A673 (cell line): Measurements from ENCODE around the gene SPIB. TPM values are rescaled to one million over a fixed set of nuclear protein-coding genes. Genes with fewer than 3 reads are reported as not detected.
A peak's percentile ranks its signal among the peaks of the same experiment; 100 is the strongest.

Experiments used
- BruUV-seq: library from RNA; stranded (reverse); fragments of 400-500 nt; replicated peaks from 2 replicates; lab custom pipeline; 2021; lab: Mats Ljungman, UMichigan
- CTCF ChIA-PET: fragments of 300-600 bp; sonication (Branson Sonifier 250); formaldehyde crosslinking; loops from one replicate; lab custom pipeline; 2022; ENCODE audit warnings: antibody characterized with exemption; lab: Charles Lee
- POLR2A ChIA-PET: fragments of 300-600 bp; sonication (Branson Sonifier 250); formaldehyde crosslinking; loops from one replicate; lab custom pipeline; 2022; ENCODE audit warnings: antibody characterized with exemption; ENCODE audit not compliant: low non-redundant PET; lab: Charles Lee
- DNase-seq: peaks from one replicate; pipeline ENCODE4 v3.0.0-alpha.2; 2015; ENCODE audit warnings: low spot score
- H3K27ac ChIP-seq: fragments of 200-600 bp; sonication (generic); 2 replicates; pipeline ENCODE4 v1.5.1; 2016; ENCODE audit warnings: mixed run types, low read depth, mild to moderate bottlenecking, mixed read lengths, antibody characterized with exemption, low read length; ENCODE audit not compliant: poor library complexity, severe bottlenecking
- H3K27me3 ChIP-seq: fragments of 200-600 bp; sonication (generic); replicated peaks from 2 replicates; pipeline ENCODE4 v1.6.1; 2017; ENCODE audit warnings: mixed run types, low read depth, mild to moderate bottlenecking, mixed read lengths, antibody characterized with exemption, low read length; ENCODE audit not compliant: insufficient read depth, poor library complexity
- H3K36me3 ChIP-seq: fragments of 200-600 bp; sonication (generic); 2 replicates; pipeline ENCODE4 v1.6.1; 2016; ENCODE audit warnings: mixed run types, mild to moderate bottlenecking, mixed read lengths, antibody characterized with exemption, low read length; ENCODE audit not compliant: insufficient read depth, poor library complexity, severe bottlenecking
- H3K4me1 ChIP-seq: fragments of 200-600 bp; sonication (generic); 2 replicates; pipeline ENCODE4 v1.6.1; 2017; ENCODE audit warnings: mixed run types, mild to moderate bottlenecking, mixed read lengths, antibody characterized with exemption, low read length; ENCODE audit not compliant: insufficient read depth, poor library complexity, severe bottlenecking
- H3K4me3 ChIP-seq: fragments of 200-600 bp; sonication (generic); 2 replicates; pipeline ENCODE4 v1.5.1; 2016; ENCODE audit warnings: low read depth, mixed run types, mild to moderate bottlenecking, mixed read lengths, low read length; ENCODE audit not compliant: poor library complexity, severe bottlenecking
- H3K9me3 ChIP-seq: fragments of 200-600 bp; sonication (generic); 2 replicates; pipeline ENCODE4 v1.6.1; 2016; ENCODE audit warnings: mixed run types, low read depth, mild to moderate bottlenecking, mixed read lengths, antibody characterized with exemption, low read length; ENCODE audit not compliant: poor library complexity, severe bottlenecking
- EZH2 ChIP-seq: fragments of 200-600 bp; sonication (generic); IDR thresholded peaks from 2 replicates; pipeline ENCODE4 v1.6.1; 2017; ENCODE audit warnings: borderline replicate concordance, low read depth, mild to moderate bottlenecking, mixed read lengths, antibody characterized with exemption, low read length; ENCODE audit not compliant: poor library complexity, severe bottlenecking
- intact Hi-C: fragments of 100-400 bp; cut with micrococcal nuclease; formaldehyde crosslinking; loops from one replicate; pipeline ENCODE4 v1.10.0; 2022; ENCODE audit not compliant: unreplicated experiment
- total RNA-seq: library from RNA; stranded (reverse); gene quantifications from 2 replicates; pipeline ENCODE4 v1.2.3, GENCODE V29; 2021
- TF ChIP-seq, protein P1 (sequence below): fragments of 300-800, 200-600 bp; sonication (generic); conservative IDR thresholded peaks from 2 replicates; pipeline ENCODE4 v1.5.1; 2017; ENCODE audit warnings: low read depth, mild to moderate bottlenecking, antibody characterized with exemption, low read length, moderate library complexity, mixed read lengths

Gene SPIB
- total RNA-seq, 1 experiment from 2014 or later, result 0.75 TPM

DNA sequence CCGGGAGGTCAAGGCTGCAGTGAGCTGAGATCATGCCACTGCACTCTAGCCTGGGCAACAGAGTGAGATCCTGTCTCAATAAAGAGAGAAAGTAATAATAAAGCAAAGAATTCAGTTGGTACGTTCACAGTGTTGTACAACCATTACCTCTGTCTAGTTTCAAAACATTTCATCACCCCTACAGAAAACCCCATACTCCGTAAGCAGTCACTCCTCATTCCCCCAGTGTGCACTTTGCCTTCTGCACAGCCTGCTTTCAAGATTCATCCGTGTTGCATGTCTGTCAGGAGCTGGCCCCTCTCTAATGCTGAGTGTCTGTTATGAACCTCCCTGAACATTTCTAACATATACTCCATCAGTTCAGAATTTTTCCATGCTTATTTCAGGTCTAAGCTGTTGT, 25.1 kb upstream of the SPIB start:
- BruUV-seq, result no TSS peak
- CTCF ChIA-PET, result no interaction called here
- no peak for DNase-seq
- no peak overlapping the region for H3K4me3 ChIP-seq
- peak overlapping the region; percentile 37 for H3K27ac ChIP-seq
- no peaks in the 10 kb centered on the region for H3K27me3 ChIP-seq
- peaks cover 8% of the 10 kb centered on the region for H3K36me3 ChIP-seq
- H3K4me1 ChIP-seq, result no peaks in the 10 kb centered on the region
- intact Hi-C loops, result no loop called here
- H3K9me3 ChIP-seq, result no peaks in the 10 kb centered on the region
- POLR2A ChIA-PET, result no interaction called here
- TF ChIP-seq, protein P1, sequence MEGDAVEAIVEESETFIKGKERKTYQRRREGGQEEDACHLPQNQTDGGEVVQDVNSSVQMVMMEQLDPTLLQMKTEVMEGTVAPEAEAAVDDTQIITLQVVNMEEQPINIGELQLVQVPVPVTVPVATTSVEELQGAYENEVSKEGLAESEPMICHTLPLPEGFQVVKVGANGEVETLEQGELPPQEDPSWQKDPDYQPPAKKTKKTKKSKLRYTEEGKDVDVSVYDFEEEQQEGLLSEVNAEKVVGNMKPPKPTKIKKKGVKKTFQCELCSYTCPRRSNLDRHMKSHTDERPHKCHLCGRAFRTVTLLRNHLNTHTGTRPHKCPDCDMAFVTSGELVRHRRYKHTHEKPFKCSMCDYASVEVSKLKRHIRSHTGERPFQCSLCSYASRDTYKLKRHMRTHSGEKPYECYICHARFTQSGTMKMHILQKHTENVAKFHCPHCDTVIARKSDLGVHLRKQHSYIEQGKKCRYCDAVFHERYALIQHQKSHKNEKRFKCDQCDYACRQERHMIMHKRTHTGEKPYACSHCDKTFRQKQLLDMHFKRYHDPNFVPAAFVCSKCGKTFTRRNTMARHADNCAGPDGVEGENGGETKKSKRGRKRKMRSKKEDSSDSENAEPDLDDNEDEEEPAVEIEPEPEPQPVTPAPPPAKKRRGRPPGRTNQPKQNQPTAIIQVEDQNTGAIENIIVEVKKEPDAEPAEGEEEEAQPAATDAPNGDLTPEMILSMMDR, result no peak
- no peak for TF ChIP-seq EZH2

GRCh38 chr19:50394017-50394416, 24.7 kb upstream of the SPIB start:
- CTCF ChIA-PET, result no interaction called here
- POLR2A ChIA-PET, result no interaction called here
- DNase-seq, result no peak
- Histone ChIP-seq H3K9me3 (no peaks in the 10 kb centered on the region), H3K36me3 (peaks cover 8% of the 10 kb centered on the region), H3K4me3 (no peak overlapping the region), H3K4me1 (no peaks in the 10 kb centered on the region), H3K27me3 (no peaks in the 10 kb centered on the region), H3K27ac (peak overlapping the region; percentile 37)
- intact Hi-C loops, result no loop called here
- BruUV-seq, result no TSS peak
- TF ChIP-seq, protein P1, result no peak
- no peak for TF ChIP-seq EZH2

DNA sequence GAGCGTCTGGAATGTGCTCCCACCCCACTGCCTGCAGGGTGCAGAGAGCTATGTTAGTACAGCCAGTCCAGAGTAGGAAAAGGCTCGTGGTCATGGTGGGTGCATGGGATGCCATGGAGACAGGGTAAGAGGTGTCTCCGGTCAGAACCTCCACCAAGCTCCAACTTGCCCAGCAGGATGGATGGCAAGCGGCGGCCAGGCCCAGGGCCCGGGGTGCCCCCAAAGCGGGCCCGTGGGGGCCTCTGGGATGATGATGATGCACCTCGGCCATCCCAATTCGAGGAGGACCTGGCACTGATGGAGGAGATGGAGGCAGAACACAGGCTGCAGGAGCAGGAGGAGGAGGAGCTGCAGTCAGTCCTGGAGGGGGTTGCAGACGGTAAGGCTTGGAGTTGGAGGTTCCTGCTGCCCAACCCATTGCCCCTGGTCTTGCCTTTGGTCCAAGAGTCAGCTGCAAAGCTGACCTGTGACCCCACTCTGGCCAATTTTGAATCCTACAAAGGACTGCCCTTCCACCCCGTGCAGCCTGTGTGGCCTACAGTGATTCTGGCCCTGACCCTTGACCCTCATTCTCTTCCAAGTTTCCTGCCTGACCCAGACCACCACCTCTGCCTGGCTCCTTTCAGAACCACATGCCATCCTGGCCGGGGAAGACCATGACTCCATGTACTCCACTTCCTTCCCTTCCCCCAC, 19.9 kb upstream of the SPIB start:
- no peak overlapping the region for H3K4me3 ChIP-seq
- no peak overlapping the region for H3K27ac ChIP-seq
- BruUV-seq, result no TSS peak
- intact Hi-C loops, result no loop called here
- H3K4me1 ChIP-seq, result no peaks in the 10 kb centered on the region
- H3K9me3 ChIP-seq, result no peaks in the 10 kb centered on the region
- TF ChIP-seq, protein P1, result no peak
- TF ChIP-seq EZH2, result no peak
- H3K27me3 ChIP-seq, result no peaks in the 10 kb centered on the region
- ChIA-PET POLR2A (interaction anchor here (0.6 kb wide), 1 partner anchor 1917 kb away, joined by 4 read pairs; no protein-coding TSS in a partner anchor), CTCF (interaction anchor here (0.6 to 0.7 kb wide), 2 partner anchors 11 to 154 kb away, joined by 3 to 9 read pairs; no protein-coding TSS in a partner anchor)
- DNase-seq, result no peak
- peaks cover 25% of the 10 kb centered on the region for H3K36me3 ChIP-seq
